K562 (cell line): ENCODE data around the gene RHOV. TPM values are rescaled to one million over a fixed set of nuclear protein-coding genes. Genes with fewer than 3 reads are reported as not detected.

ENCODE experiments used
- ATAC-seq: fragments of 200-7000 bp; cut with Tn5 transposase; 3 replicates; pipeline ENCODE4 v1.9.1; 2020; ENCODE audit warnings: moderate library complexity
- BruUV-seq: library from RNA; stranded (reverse); fragments of 400-500 nt; replicated peaks from 2 replicates; lab custom pipeline; 2021; lab: Mats Ljungman, UMichigan
- CTCF ChIA-PET: fragments of 300-600 bp; formaldehyde crosslinking; extraction: SDS; loops from one replicate; lab custom pipeline; 2021; ENCODE audit warnings: low intra/inter-chr PET ratio; lab: Yijun Ruan, JAX
- POLR2A ChIA-PET: fragments of 300-600, 350-650 bp; sonication (Branson Sonifier 250); formaldehyde crosslinking; extraction: SDS; loops from one replicate; lab custom pipeline; 2021; ENCODE audit warnings: antibody characterized with exemption, inconsistent platforms; lab: Yijun Ruan, JAX
- DNase-seq, 4 experiments: peaks; one replicate each; pipeline versions ENCODE4 v3.0.0 to v3.0.0-alpha.2; 2011 to 2018; ENCODE audit warnings: low spot score in 3 of 4, mixed read lengths in 3 of 4; ENCODE audit errors: extremely low read depth in 1 of 4
- FAIRE-seq: peaks from 2 replicates; lab custom pipeline; 2011; peaks lifted over from hg19 to GRCh38; lab: Jason Lieb, UNC
- H2AFZ ChIP-seq: 2 replicates; pipeline ENCODE4 v1.6.0; 2011; ENCODE audit warnings: low read depth, low read length, control low read depth, inconsistent platforms
- H3K27ac ChIP-seq: fragments of 200-600 bp; 3 replicates; pipeline ENCODE4 v1.8.0; 2011; ENCODE audit warnings: low read depth, mild to moderate bottlenecking, control low read depth, inconsistent platforms, low read length, moderate library complexity, mixed read lengths; ENCODE audit errors: extremely low read depth
- H3K27me3 ChIP-seq, 2 experiments: fragments of 300-600 bp in 1 of 2; 2 replicates in 1 of 2; 3 replicates in 1 of 2; pipeline versions ENCODE4 v1.6.0 to v1.8.0; 2011; ENCODE audit warnings: inconsistent platforms in 2 of 2, low read length in 2 of 2, mild to moderate bottlenecking in 1 of 2, mixed read lengths in 1 of 2, moderate library complexity in 1 of 2; ENCODE audit not compliant: control insufficient read depth in 2 of 2, insufficient read depth in 2 of 2
- H3K36me3 ChIP-seq: fragments of 300-600 bp; 3 replicates; pipeline ENCODE4 v1.8.0; 2011; ENCODE audit warnings: mild to moderate bottlenecking, low read length, inconsistent platforms; ENCODE audit not compliant: control insufficient read depth, insufficient read depth
- H3K4me1 ChIP-seq, 2 experiments: fragments of 200-600 bp in 1 of 2; replicated peaks in 1 of 2; 2 replicates in 1 of 2; 3 replicates in 1 of 2; pipeline versions ENCODE4 v1.5.1 to v1.8.0; 2011; ENCODE audit warnings: inconsistent platforms in 2 of 2, low read length in 2 of 2, mild to moderate bottlenecking in 1 of 2, mixed read lengths in 1 of 2, moderate library complexity in 1 of 2; ENCODE audit not compliant: control insufficient read depth in 2 of 2, insufficient read depth in 2 of 2
- H3K4me2 ChIP-seq: 2 replicates; pipeline ENCODE4 v1.6.1; 2011; ENCODE audit warnings: low read length, control low read depth, inconsistent platforms, mixed read lengths; ENCODE audit not compliant: insufficient read depth
- H3K4me3 ChIP-seq: fragments of 200-600 bp; sonication (generic), shearing (Covaris generic); 2 replicates; pipeline ENCODE4 v1.5.1; 2016; ENCODE audit warnings: control low read depth, inconsistent platforms
- H3K79me2 ChIP-seq: fragments of 200-600 bp; 3 replicates; pipeline ENCODE4 v1.8.0; 2011; ENCODE audit warnings: low read length, inconsistent platforms; ENCODE audit not compliant: control insufficient read depth, insufficient read depth
- H3K9ac ChIP-seq, 2 experiments: 2 replicates each; pipeline versions ENCODE4 v1.6.0 to v1.6.1; 2011; ENCODE audit warnings: low read depth in 2 of 2, low read length in 2 of 2, control low read depth in 1 of 2, inconsistent platforms in 1 of 2, mild to moderate bottlenecking in 1 of 2, mixed read lengths in 1 of 2; ENCODE audit not compliant: insufficient read depth in 1 of 2
- H3K9me1 ChIP-seq: one replicate; pipeline ENCODE4 v1.6.0; 2011; ENCODE audit warnings: inconsistent platforms, mild to moderate bottlenecking, low read length, moderate library complexity; ENCODE audit not compliant: control insufficient read depth, insufficient read depth
- H3K9me3 ChIP-seq: replicated peaks from 2 replicates; pipeline ENCODE4 v1.5.1; 2011; ENCODE audit warnings: low read depth, low read length, inconsistent platforms; ENCODE audit not compliant: control insufficient read depth, insufficient read depth
- H4K20me1 ChIP-seq: replicated peaks from 2 replicates; pipeline ENCODE4 v1.6.1; 2011; ENCODE audit warnings: low read length, inconsistent platforms, mixed read lengths; ENCODE audit not compliant: control insufficient read depth, insufficient read depth
- BDP1 ChIP-seq: IDR thresholded peaks from 3 replicates; pipeline ENCODE4 v1.6.1; 2011; ENCODE audit not compliant: insufficient read length, insufficient read depth
- BHLHE40 ChIP-seq: IDR thresholded peaks from 2 replicates; pipeline ENCODE4 v1.6.1; 2011; ENCODE audit warnings: low read length, improper control_type of control experiment
- CC2D1A ChIP-seq: fragments of 450-650 bp; IDR thresholded peaks from 2 replicates; pipeline ENCODE4 v1.6.1; 2017; ENCODE audit warnings: mild to moderate bottlenecking
- CTBP1 ChIP-seq: fragments of 450-650 bp; IDR thresholded peaks from 2 replicates; pipeline ENCODE4 v1.6.1; 2016; ENCODE audit warnings: borderline replicate concordance
- EP300 ChIP-seq: IDR thresholded peaks from 2 replicates; pipeline ENCODE4 v1.6.1; 2012; ENCODE audit warnings: low read length, improper control_type of control experiment
- KLF16 ChIP-seq: IDR thresholded peaks from 2 replicates; pipeline ENCODE4 v1.6.1; 2016; ENCODE audit warnings: antibody characterized with exemption
- L3MBTL2 ChIP-seq: fragments of 450-650 bp; IDR thresholded peaks from 2 replicates; pipeline ENCODE4 v1.6.1; 2016; ENCODE audit warnings: mild to moderate bottlenecking, moderate library complexity
- MTA1 ChIP-seq: fragments of 450-650 bp; IDR thresholded peaks from 2 replicates; pipeline ENCODE4 v1.6.1; 2017; ENCODE audit warnings: borderline replicate concordance
- RAD21 ChIP-seq, 2 experiments: fragments of 250-450 bp in 1 of 2; fragments of 450-650 bp in 1 of 2; sonication (Bioruptor Pico) in 1 of 2; formaldehyde crosslinking in 1 of 2; IDR thresholded peaks in 1 of 2; conservative IDR thresholded peaks in 1 of 2; 2 replicates each; pipeline versions ENCODE4 v1.4.0 to v1.8.0; 2020 to 2022; ENCODE audit warnings: mild to moderate bottlenecking in 2 of 2, moderate library complexity in 1 of 2
- RB1 ChIP-seq: fragments of 450-650 bp; IDR thresholded peaks from 2 replicates; pipeline ENCODE4 v1.6.1; 2017; ENCODE audit warnings: low read depth, mild to moderate bottlenecking
- RCOR1 ChIP-seq, 2 experiments: IDR thresholded peaks; 2 replicates each; pipeline ENCODE4 v1.6.1; 2012; ENCODE audit warnings: low read depth in 2 of 2, low read length in 2 of 2, borderline replicate concordance in 1 of 2, improper control_type of control experiment in 1 of 2
- SMC3 ChIP-seq: conservative IDR thresholded peaks from 2 replicates; pipeline ENCODE4 v1.6.1; 2011; ENCODE audit warnings: low read depth, low read length, improper control_type of control experiment; ENCODE audit not compliant: insufficient read depth
- STAG1 ChIP-seq: sonication (generic); formaldehyde crosslinking; IDR thresholded peaks from 2 replicates; pipeline ENCODE4 v1.5.0; 2020; ENCODE audit warnings: missing genetic modification reagents, borderline replicate concordance
- TFAP4 ChIP-seq: sonication (generic); formaldehyde crosslinking; IDR thresholded peaks from 2 replicates; pipeline ENCODE4 v1.8.0; 2022; ENCODE audit warnings: missing genetic modification reagents, mild to moderate bottlenecking, moderate library complexity, borderline replicate concordance
- YY1 ChIP-seq, 3 experiments: IDR thresholded peaks; 2 replicates each; pipeline ENCODE4 v1.6.1; 2011; ENCODE audit warnings: low read length in 2 of 3, mild to moderate bottlenecking in 2 of 3, moderate library complexity in 2 of 3, borderline replicate concordance in 1 of 3, control low read depth in 1 of 3, low read depth in 1 of 3; ENCODE audit not compliant: insufficient read depth in 3 of 3, insufficient replicate concordance in 2 of 3, control insufficient read depth in 1 of 3, insufficient read length in 1 of 3; ENCODE audit errors: extremely low read depth in 1 of 3
- ZNF263 ChIP-seq: sonication (generic); formaldehyde crosslinking; IDR thresholded peaks from 2 replicates; pipeline ENCODE4 v1.8.0; 2022; ENCODE audit warnings: mild to moderate bottlenecking, missing genetic modification reagents, borderline replicate concordance
- WGBS: fragments of 100-300 bp; shearing (Covaris generic); methylation state at CpG from one replicate; pipeline ENCODE4 v1.1.6; 2016; ENCODE audit warnings: low coverage, mixed read lengths; ENCODE audit not compliant: insufficient coverage; ENCODE audit errors: missing lambda C conversion rate; 5-methylcytosine and 5-hydroxymethylcytosine counted together
- in situ Hi-C: fragments of 300-500 bp; cut with MboI; formaldehyde crosslinking; loops from 4 replicates; pipeline ENCODE4 v1.15.0; 2018; ENCODE audit warnings: inconsistent platforms, mixed read lengths
- intact Hi-C: fragments of 100-400 bp; cut with micrococcal nuclease; formaldehyde crosslinking; loops from 2 replicates; pipeline ENCODE4 v1.14.2; 2022
- polyA plus RNA-seq, 8 experiments: library from polyadenylated mRNA; depleted of rRNA in 4 of 8; stranded (reverse) in 5 of 8; unstranded in 3 of 8; fragments of >200 nt; fragmentation: Nextera tagmentation in 2 of 8; fragmentation: Illumina TruSeq in 1 of 8; extraction: Ambion mirVana in 2 of 8; extraction: Trizol in 1 of 8; gene quantifications; 2 replicates each; pipeline versions ENCODE4 v1.2.1 to v1.2.3, GENCODE V29; 2011 to 2014; ENCODE audit warnings: inconsistent platforms in 1 of 8, missing spikeins in 1 of 8
- total RNA-seq, 7 experiments: library from RNA; depleted of rRNA in 6 of 7; stranded (reverse); fragments of >200 nt in 6 of 7; fragmentation: Illumina TruSeq in 2 of 7; extraction: Trizol in 2 of 7; gene quantifications; 2 replicates each; pipeline versions ENCODE4 v1.2.1 to v1.2.3, GENCODE V29; 2011 to 2021; ENCODE audit warnings: low replicate concordance in 1 of 7

RHOV gene
- total and polyA plus RNA-seq, 9 of the 15 experiments (the other 6 are each of a cell fraction or from before 2014, with no cell fraction given): 0.08 to 2.0 (median 1.1) TPM

- POLR2A ChIA-PET: interaction anchor here (0.6 to 1.4 kb wide), 9 partner anchors 8 to 537 kb away, joined by 3 to 6 read pairs (median 3); partner anchors contain the start of gene RHOV
- Histone ChIP-seq H2AFZ (peak overlapping the region; percentile 53), H4K20me1 (no peaks in the 10 kb centered on the region), H3K36me3 (peaks cover 10% of the 10 kb centered on the region; the same call in 2 of the 3 replicates), H3K9me1 (no peaks in the 10 kb centered on the region), H3K9ac (no peak overlapping the region), H3K79me2 (peaks cover 17% of the 10 kb centered on the region), H3K4me3 (no peak overlapping the region), H3K27ac (no peak overlapping the region), H3K9me3 (no peaks in the 10 kb centered on the region), H3K4me1 (peaks cover 8 to 16% of the 10 kb centered on the region in 2 experiments; a peak in 4 of 5 replicates), H3K27me3 (no peaks in the 10 kb centered on the region), H3K4me2 (no peak overlapping the region; the same call in 1 of the 2 replicates)
- intact Hi-C loops: loop anchor here (1.0 to 10.0 kb wide), 4 partner anchors 107 to 297 kb away; partner anchors contain the start of gene KNL1
- 2% methylated on average over 4 of the region's 4 CpGs for WGBS
- CTCF ChIA-PET: interaction anchor here (1.1 to 6.7 kb wide), 3 partner anchors 34 to 110 kb away, joined by 6 to 75 read pairs (median 66); no protein-coding TSS in a partner anchor
- ATAC-seq (peak; percentile 58), DNase-seq (peak in 3 of 4 experiments; percentile 39 to 70 (median 46)), FAIRE-seq (peak; percentile 83)
- no TSS peak for BruUV-seq
- in situ Hi-C loops: loop anchor here (5.0 to 10.0 kb wide), 2 partner anchors 35 to 217 kb away; no protein-coding TSS in a partner anchor
- TF ChIP-seq MTA1 (no peak), ZNF263 (no peak), YY1 (IDR thresholded peaks at IDR 0.05; ENCODE audit: borderline replicate concordance in 1 of 3, control insufficient read depth in 1 of 3, extremely low read depth in 1 of 3, insufficient read depth in 3 of 3, insufficient read length in 1 of 3, insufficient replicate concordance in 2 of 3, low read depth in 1 of 3, low read length in 2 of 3) (peak in 1 of 3 experiments; percentile 45), RAD21 (CRISPR knock-in tag; conservative IDR thresholded peaks at IDR 0.05 in 1 of 2, IDR thresholded peaks at IDR 0.05 in 1 of 2) (peak; percentile 62 to 82), CTBP1 (peak; percentile 17; the same call in 1 of the 2 replicates), STAG1 (CRISPR knock-in tag) (peak; percentile 34; the same call in 1 of the 2 replicates), RB1 (0 out of 2 replicates have a peak, but pooled peaks have one; percentile 46), L3MBTL2 (0 out of 2 replicates have a peak, but pooled peaks have one; percentile 8), KLF16 (0 out of 2 replicates have a peak, but pooled peaks have one; percentile 10), SMC3 (peak; percentile 59), BDP1 (no peak), CC2D1A (0 out of 2 replicates have a peak, but pooled peaks have one; percentile 27), EP300 (peak; percentile 15; the same call in 1 of the 2 replicates), BHLHE40 (no peak), RCOR1 (IDR thresholded peaks at IDR 0.05; ENCODE audit: borderline replicate concordance in 1 of 2, low read depth in 2 of 2, low read length in 2 of 2) (peak in 1 of 2 experiments; percentile 65; a peak in 1 of 4 replicates), TFAP4 (CRISPR knock-in tag) (peak; percentile 54; the same call in 1 of the 2 replicates)
These were observed 17.9 kb upstream of the RHOV start for GRCh38 chr15:40891810-40892446.
